ENCODE data around the gene FSHR.

- TF ChIP-seq, protein P1, sequence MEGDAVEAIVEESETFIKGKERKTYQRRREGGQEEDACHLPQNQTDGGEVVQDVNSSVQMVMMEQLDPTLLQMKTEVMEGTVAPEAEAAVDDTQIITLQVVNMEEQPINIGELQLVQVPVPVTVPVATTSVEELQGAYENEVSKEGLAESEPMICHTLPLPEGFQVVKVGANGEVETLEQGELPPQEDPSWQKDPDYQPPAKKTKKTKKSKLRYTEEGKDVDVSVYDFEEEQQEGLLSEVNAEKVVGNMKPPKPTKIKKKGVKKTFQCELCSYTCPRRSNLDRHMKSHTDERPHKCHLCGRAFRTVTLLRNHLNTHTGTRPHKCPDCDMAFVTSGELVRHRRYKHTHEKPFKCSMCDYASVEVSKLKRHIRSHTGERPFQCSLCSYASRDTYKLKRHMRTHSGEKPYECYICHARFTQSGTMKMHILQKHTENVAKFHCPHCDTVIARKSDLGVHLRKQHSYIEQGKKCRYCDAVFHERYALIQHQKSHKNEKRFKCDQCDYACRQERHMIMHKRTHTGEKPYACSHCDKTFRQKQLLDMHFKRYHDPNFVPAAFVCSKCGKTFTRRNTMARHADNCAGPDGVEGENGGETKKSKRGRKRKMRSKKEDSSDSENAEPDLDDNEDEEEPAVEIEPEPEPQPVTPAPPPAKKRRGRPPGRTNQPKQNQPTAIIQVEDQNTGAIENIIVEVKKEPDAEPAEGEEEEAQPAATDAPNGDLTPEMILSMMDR (conservative IDR thresholded peaks at IDR 0.05) = no peak
- no peak for TF ChIP-seq EZH2 (IDR thresholded peaks at IDR 0.05; ENCODE audit: low read depth)
These were observed 227.0 kb downstream of the FSHR start for GRCh38 chr2:48927355-48927754.

All from PC-9 (cell line).